AG04450 (cell line): ENCODE measurements around the gene IER5. TPM values are rescaled to one million over a fixed set of nuclear protein-coding genes. Genes with fewer than 3 reads are reported as not detected.
A peak's percentile ranks its signal among the peaks of the same experiment; 100 is the strongest.

Experiments used
- CTCF ChIA-PET: fragments of 300-600, 350-600 bp; formaldehyde crosslinking; extraction: SDS; loops from one replicate; lab custom pipeline; 2022; ENCODE audit warnings: antibody characterized with exemption, inconsistent platforms; lab: Charles Lee
- POLR2A ChIA-PET: fragments of 350-600 bp; formaldehyde crosslinking; extraction: SDS; loops from one replicate; lab custom pipeline; 2021; ENCODE audit warnings: antibody characterized with exemption, inconsistent platforms; lab: Yijun Ruan, JAX
- DNase-seq: peaks from one replicate; pipeline ENCODE4 v3.0.0-alpha.2; 2011; ENCODE audit warnings: low read depth, low spot score
- H3K27ac ChIP-seq: one replicate; pipeline ENCODE4 v1.5.1; 2012; ENCODE audit warnings: low read depth, low read length, control low read depth
- H3K27me3 ChIP-seq: one replicate; pipeline ENCODE4 v1.6.0; 2012; ENCODE audit warnings: low read length; ENCODE audit not compliant: control insufficient read depth, insufficient read depth
- H3K4me3 ChIP-seq: 2 replicates; pipeline ENCODE4 v1.5.1; 2011; ENCODE audit warnings: mild to moderate bottlenecking, low read depth, low read length, control low read depth
- H3K9me3 ChIP-seq: 2 replicates; pipeline ENCODE4 v1.5.1; 2012; ENCODE audit warnings: low read length; ENCODE audit not compliant: control insufficient read depth, insufficient read depth
- CTCF ChIP-seq: IDR thresholded peaks from 2 replicates; pipeline ENCODE4 v1.5.1; 2011; ENCODE audit warnings: low read depth, low read length, control low read depth, inconsistent platforms
- polyA plus RNA-seq: library from polyadenylated mRNA; depleted of rRNA; stranded (reverse); fragments of >200 nt; gene quantifications from 2 replicates; pipeline ENCODE4 v1.2.3, GENCODE V29; 2011

Gene IER5
- polyA plus RNA-seq, 1 experiment, result 20.7 TPM

- CTCF ChIA-PET, result interaction anchor here (0.7 kb wide), 1 partner anchor 82 kb away, joined by 3 read pairs; no protein-coding TSS in a partner anchor
- Histone ChIP-seq H3K27ac (peak overlapping the region; percentile 73), H3K9me3 (no peaks in the 10 kb centered on the region; the same call in 1 of the 2 replicates), H3K27me3 (no peaks in the 10 kb centered on the region), H3K4me3 (no peak overlapping the region)
- DNase-seq, result no peak
- TF ChIP-seq CTCF, result no peak
- POLR2A ChIA-PET, result interaction anchor here (0.8 to 6.5 kb wide), 3 partner anchors 9 to 54 kb away, joined by 3 to 82 read pairs (median 3); no protein-coding TSS in a partner anchor
Observed at GRCh38 chr1:181087400-181087901, 1.0 kb upstream of the IER5 start.

GRCh38 chr1:181089017-181089675, 646 bp downstream of the IER5 start:
- no peak for TF ChIP-seq CTCF
- Histone ChIP-seq H3K4me3 (peak overlapping the region; percentile 94), H3K27me3 (no peaks in the 10 kb centered on the region), H3K9me3 (no peaks in the 10 kb centered on the region; the same call in 1 of the 2 replicates), H3K27ac (peak overlapping the region; percentile 71)
- no peak for DNase-seq
- ChIA-PET CTCF (interaction anchor here (0.5 to 4.0 kb wide), 2 partner anchors 16 to 53 kb away, joined by 4 to 54 read pairs; no protein-coding TSS in a partner anchor), POLR2A (interaction anchor here (0.5 to 6.5 kb wide), 31 partner anchors 8 to 1207 kb away, joined by 3 to 82 read pairs (median 6); partner anchors contain the start of genes MR1 and STX6)

GRCh38 chr1:181089676-181090544, 1.4 kb downstream of the IER5 start:
- ChIA-PET POLR2A (interaction anchor here (0.6 to 6.5 kb wide), 18 partner anchors 9 to 574 kb away, joined by 3 to 82 read pairs (median 4); partner anchors contain the start of genes MR1 and STX6), CTCF (interaction anchor here (0.6 to 4.0 kb wide), 9 partner anchors 11 to 208 kb away, joined by 3 to 54 read pairs (median 4); no protein-coding TSS in a partner anchor)
- Histone ChIP-seq H3K27ac (peak overlapping the region; percentile 71), H3K4me3 (peak overlapping the region; percentile 94), H3K9me3 (no peaks in the 10 kb centered on the region; the same call in 1 of the 2 replicates), H3K27me3 (no peaks in the 10 kb centered on the region)
- no peak for DNase-seq
- no peak for TF ChIP-seq CTCF

- Histone ChIP-seq H3K27me3 (no peaks in the 10 kb centered on the region), H3K27ac (no peak overlapping the region), H3K4me3 (peak overlapping the region; percentile 94), H3K9me3 (no peaks in the 10 kb centered on the region; the same call in 1 of the 2 replicates)
- no peak for DNase-seq
- ChIA-PET POLR2A (interaction anchor here (0.6 to 6.5 kb wide), 17 partner anchors 8 to 575 kb away, joined by 3 to 82 read pairs (median 4); partner anchors contain the start of genes MR1 and STX6), CTCF (interaction anchor here (0.6 to 4.0 kb wide), 11 partner anchors 11 to 209 kb away, joined by 3 to 54 read pairs (median 4); no protein-coding TSS in a partner anchor)
- no peak for TF ChIP-seq CTCF
Observed at GRCh38 chr1:181090641-181091126, 2.2 kb downstream of the IER5 start.
